GM18907 (cell line): ENCODE results near the gene HPGDS.

Experiments used
- ATAC-seq: cut with Tn5 transposase; IDR thresholded peaks from one replicate; pipeline ENCODE4 v1.9.1; 2021; ENCODE audit warnings: mild to moderate bottlenecking, moderate library complexity; ENCODE audit not compliant: unreplicated experiment

Gene HPGDS

GRCh38 chr4:94262163-94263016, 80.2 kb downstream of the HPGDS start:
- ATAC-seq = no peak

- no peak for ATAC-seq
These were observed 85.8 kb downstream of the HPGDS start for GRCh38 chr4:94256828-94257227.

- no peak for ATAC-seq
These were observed 86.4 kb downstream of the HPGDS start for GRCh38 chr4:94256144-94256783.

GRCh38 chr4:94253036-94253435, 89.6 kb downstream of the HPGDS start:
- no peak for ATAC-seq

GRCh38 chr4:94251094-94251493, 91.5 kb downstream of the HPGDS start:
- no peak for ATAC-seq
